ENCODE data around the gene PVR.
"Not testable (repeated sequence)": the region's sequence is repeated elsewhere in the genome, so short reads cannot be mapped to it uniquely, and the experiment has no call there.

The PVR gene, protein sequence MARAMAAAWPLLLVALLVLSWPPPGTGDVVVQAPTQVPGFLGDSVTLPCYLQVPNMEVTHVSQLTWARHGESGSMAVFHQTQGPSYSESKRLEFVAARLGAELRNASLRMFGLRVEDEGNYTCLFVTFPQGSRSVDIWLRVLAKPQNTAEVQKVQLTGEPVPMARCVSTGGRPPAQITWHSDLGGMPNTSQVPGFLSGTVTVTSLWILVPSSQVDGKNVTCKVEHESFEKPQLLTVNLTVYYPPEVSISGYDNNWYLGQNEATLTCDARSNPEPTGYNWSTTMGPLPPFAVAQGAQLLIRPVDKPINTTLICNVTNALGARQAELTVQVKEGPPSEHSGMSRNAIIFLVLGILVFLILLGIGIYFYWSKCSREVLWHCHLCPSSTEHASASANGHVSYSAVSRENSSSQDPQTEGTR

DNA sequence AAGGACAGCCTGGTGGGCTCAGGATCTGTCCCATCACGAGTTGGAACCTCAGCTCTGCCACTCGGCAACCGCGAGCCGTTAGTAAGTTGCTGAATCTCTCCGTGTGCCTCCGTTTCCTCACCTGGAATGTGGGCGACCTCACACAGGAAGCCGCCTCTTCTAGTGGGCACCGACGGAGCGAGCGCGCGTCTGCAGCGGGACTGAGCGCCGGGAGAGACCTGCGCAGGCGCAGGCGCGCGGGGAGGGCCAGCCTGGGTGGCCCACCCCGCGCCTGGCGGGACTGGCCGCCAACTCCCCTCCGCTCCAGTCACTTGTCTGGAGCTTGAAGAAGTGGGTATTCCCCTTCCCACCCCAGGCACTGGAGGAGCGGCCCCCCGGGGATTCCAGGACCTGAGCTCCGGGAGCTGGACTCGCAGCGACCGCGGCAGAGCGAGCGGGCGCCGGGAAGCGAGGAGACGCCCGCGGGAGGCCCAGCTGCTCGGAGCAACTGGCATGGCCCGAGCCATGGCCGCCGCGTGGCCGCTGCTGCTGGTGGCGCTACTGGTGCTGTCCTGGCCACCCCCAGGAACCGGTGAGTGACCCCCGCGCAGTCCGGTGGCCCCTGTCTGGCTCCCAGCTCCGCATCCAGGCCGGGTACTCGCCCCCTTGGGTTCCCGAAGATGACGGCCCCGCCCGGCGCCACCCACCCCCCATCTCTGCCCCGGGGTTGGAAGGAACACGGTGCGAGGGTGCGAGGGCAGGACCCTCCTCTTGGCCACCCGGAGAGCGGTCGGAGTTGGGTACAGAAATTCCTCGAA lies at the start of gene PVR:
Gene PVR, plus strand, starts transcription at position 306 of the 797 bp plus-strand sequence. Its CDS starts 187 bp downstream, at position 493.
- DNase-seq = peak; percentile 14 to 32

DNA sequence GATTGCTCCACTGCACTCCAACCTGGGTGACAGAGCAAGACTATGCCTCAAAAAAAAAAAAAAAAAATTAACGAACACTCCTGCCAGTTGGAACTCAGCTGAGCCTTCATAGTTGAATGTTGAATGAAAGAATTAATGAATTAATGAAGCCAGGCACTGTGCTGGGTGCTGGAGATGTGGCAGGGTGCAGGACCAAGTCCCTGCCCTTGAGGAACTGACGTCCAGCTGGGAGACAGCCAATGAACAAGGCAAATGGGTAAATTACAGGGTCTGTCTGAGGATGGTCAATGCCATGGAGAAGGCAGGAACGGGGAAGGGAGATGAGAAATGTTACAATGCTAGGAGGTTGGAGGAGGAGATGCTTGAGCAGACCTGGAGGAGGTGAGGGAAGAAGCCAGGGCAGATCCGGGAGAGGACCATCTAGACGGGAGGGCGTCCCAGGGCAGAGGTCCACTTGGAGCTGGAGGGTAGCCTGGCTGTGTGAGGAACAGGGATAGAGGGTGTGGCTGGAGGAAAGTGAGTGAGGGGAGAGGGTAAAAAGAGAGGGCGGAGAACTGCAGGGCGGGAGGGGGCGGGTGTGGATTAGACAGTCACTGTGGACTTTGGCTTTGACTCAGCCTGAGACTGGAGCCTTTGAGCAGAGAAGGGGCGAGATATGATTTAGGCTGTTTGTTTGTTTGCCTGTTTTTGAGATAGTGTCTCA lies 47.1 kb upstream of the PVR start:
- no peak for DNase-seq

DNA sequence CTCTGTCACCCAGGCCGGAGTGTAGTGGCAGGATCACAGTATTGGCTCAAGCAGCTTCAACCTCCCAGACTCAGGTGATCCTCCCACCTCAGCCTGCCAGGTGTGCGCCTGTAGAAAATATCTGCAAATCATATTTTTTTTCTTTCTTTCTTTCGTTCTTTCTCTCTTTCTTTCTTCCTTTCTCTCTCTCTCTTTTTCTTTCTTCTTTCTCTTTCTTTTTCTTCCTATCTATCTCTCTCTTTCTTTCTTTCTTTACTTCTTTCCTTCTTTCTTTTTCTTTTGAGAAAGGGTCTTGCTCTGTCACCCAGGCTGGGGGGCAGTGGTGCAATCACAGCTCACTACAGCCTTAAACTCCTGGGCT lies 46.6 kb upstream of the PVR start:
- no peak for DNase-seq

DNA sequence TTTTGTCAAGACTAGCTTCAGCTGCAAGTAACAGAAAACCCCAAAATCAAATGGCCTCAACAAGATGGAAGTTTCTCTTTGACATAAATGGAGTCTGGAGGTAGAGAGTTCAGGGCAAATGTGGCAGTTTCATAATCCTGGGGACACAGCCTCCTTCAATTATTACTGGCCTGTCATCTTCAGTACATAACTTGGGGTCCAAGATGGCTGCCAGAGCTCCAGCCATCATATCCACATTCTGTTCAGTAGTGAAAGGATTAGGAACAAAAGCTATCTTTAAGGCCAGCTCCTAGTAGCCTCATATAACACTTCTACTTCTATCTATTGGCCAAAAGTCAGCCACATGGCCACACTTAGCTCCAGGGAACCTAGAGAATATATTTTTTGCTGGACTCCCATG lies 45.4 kb upstream of the PVR start:
- DNase-seq = no peak

DNA sequence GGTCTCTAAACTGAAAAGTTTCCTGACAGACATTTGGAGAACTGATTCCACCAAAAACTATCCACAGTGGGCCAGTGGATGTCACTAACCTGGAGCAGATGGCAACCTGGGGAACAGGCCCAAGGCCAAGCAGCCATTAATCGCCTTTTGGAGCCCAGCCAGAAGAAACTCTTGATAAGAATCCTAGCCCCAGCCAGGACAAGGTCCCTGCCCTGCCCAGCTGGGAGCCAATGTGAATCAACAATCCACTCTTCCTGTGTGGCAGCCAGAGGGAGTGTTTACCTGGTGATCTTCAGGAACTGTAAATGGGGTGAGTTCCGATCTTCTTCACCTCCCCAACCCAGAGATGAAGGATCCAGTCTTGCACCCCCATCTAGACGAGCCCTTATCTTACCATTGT lies 44.8 kb upstream of the PVR start:
- no peak for DNase-seq

DNA sequence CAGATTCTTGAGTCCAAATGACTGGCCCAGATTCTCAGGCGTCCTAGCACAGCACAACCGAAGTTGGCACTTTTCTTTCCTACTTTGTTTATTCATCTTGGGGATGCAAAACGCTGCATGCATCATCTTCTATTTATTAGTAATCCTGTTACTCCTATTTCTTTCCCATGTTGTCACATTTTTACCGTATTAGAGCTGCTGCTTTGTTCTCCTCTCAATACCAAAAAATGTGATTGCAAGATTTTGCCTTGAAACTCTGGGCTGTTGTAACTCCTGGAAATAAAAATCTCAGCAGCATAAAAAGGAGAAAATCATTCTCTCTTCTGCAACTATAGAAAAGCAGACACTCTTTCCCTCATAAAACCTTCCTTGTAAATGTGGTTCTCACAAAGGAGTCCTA lies 43.2 kb upstream of the PVR start:
- DNase-seq = no peak

DNA sequence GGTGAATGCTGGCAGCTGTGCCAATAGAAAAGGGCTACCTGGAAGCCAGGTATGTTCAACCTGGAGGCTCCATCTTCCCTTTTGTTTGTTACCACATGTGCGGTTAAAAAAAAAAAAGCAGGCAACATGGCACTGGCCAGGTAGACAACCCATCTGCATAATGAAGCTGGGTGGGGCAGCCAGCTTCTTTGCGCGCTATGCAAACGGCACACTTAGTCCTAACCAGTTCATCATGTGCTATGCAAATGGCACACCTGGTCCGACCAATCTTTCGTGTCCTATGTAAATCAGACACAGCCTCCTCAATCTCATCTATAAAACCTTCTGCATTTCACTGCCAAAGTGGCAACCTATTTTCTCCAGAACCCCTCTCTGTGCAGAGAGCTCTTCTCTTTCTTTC lies 41.6 kb upstream of the PVR start:
- no peak for DNase-seq

DNA sequence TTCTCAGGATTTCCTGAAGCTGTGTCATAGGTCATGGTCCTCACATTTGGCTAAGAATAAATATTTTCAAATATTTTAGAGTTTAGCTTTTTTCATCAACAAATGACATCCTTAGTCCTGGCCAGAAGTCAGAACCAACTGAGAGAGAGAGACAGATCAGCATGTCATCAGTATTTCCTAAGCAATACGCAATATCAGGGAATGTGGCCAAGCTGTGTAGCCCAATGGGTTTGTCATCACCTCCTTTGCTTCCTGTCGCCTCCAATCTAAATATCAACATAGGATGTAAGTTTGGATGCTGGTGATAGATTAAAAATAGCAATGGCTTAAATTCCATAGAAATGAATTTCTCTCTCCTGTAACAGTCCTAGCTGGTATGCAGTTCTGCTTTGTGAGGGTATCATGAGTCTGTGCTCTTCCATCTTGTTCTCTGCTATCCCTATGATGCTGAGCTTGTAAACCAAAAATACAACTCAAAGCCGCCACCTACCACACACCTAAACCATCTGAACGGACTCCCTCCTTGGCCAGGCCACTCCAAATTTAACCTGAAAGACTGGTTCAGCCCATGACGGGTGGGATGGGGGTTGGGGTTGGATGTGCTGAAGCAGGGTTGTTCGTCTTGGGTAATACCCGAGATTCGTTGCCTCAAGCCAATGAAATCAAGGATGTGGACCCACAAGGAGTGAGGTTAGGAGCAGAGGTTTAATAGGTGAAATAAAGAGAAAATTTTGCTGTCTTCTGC lies 40.3 kb upstream of the PVR start:
- no peak for DNase-seq

DNA sequence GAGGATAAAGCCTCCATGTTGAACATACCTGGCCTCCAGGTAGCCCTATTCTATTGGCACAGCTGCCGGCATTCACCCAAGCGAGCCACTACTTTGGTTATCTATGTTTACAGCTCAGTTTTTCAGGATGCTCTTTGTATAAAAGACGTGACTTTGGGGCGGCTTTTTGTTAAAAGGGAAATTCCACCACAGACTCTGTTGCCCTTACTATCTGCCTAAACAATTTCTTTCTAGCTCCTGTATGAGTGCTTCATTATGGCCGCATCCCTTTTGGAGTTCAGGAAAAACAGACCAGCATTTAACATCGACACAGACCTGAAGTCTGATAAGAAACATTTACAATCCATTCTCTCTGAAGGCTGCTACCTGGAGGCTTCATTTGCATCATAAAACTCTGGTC lies 39.5 kb upstream of the PVR start:
- DNase-seq = no peak

DNA sequence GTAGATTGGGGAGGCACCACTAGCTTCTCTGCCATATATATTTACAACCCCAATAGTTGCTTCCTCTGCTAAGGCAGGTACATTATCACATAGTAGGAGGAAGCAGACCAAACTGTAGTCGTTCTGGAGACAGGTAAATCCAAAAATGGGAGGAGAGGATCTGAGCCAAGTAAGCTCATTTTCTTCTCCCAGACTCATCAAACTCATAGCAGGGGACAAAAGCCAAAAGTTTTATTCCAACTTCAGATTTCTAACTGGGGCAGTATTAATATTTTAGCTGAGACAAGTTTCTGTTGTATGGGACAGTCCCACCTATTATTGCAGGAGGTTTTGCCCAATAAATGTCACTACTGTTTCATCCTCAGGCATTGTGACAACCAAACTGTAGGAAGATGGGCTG lies 38.2 kb upstream of the PVR start:
- DNase-seq = no peak

DNA sequence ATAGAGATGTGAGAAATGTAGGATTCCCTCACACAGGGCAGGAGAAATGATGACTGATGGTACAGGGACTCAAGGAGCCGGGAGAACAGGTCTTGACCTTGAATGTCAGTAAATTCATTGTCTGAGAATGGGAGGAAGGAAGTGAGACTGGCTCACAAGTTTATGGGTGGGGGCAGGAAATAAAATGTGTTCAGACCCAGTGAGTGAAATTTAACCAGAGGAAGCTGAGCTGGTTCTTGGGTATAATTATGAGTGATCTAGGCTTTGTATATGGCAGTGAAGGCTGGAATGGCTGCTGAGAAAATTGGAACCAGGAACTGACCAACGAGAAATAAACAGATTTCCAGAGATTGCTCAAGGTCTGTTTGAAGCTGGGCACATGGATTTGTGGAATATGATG lies 36.7 kb upstream of the PVR start:
- no peak for DNase-seq

DNA sequence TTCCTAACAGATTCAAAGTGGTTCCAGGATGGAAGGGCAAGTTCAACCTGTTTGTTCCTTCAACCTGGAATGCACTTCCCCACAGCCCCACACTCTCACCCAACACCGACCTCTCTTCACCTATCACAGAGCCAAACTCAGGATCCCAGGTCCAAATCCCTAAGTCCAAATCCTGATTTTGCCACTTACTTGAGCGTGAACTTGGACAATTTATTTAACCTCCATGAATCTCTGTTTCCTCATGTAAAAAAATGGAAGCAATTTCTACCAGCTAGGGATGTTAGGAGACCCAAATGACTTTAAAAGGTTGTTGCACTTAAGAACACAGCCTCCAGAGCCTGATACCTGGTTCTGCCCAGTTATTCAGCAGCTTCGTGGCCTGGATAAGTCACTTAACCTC lies 35.8 kb upstream of the PVR start:
- no peak for DNase-seq

DNA sequence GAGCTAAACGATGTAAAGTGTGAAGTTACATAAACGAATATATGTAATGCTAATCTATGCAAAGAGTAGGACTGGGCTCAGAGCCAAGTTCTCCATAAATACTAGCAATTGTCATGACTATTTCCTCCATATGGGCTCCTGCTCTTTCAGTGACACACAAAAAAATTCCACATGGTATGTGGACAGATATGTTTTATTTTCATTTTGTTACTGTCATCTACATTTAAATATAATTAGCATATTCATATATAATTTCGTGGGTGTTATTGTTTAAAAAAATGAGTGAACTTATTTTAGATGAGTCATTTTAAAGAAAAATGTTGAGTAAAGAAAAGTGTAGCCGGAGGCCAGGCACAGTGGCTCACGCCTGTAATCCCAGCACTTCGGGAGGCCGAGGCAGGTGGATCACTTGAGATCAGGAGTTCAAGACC lies 35.3 kb upstream of the PVR start:
- DNase-seq = no peak

DNA sequence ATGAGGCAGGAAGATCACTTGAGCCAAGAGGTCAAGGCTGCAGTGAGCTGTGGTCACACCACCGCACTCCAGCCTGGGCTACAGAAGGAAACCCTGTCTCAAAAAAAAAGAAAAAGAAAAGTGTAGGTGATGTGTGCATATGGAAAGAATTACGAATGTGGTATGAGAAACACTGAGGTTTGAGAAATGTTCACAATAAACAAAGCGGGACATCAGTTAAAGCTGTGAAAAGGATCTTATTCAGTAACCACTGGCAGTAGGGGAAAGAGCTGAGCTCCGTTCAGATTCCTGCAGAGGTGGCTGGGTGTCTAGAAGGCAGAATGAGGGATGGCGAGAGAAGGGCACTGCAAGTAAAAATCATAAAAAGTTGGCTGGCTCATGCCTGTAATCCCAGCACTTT lies 34.5 kb upstream of the PVR start:
- no peak for DNase-seq

DNA sequence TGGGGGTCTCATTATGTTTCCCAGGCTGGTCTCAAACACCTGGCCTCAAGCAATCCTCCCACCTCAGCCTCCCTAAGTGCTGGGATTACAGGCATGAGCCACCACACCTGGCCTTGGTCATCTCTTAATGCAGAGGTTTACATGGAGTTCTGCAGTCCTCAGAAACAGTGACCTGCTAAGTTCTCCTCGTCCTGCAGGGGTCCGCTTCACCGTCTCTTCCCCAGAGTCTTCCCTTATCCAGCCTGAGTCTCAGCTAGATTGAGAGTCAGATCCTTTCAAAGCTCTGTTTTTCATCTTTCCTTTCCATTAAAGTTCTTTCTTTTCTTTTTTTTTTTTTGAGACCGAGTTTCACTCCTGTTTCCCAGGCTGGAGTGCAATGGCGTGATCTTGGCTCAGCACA lies 33.2 kb upstream of the PVR start:
- not testable (repeated sequence) for DNase-seq

DNA sequence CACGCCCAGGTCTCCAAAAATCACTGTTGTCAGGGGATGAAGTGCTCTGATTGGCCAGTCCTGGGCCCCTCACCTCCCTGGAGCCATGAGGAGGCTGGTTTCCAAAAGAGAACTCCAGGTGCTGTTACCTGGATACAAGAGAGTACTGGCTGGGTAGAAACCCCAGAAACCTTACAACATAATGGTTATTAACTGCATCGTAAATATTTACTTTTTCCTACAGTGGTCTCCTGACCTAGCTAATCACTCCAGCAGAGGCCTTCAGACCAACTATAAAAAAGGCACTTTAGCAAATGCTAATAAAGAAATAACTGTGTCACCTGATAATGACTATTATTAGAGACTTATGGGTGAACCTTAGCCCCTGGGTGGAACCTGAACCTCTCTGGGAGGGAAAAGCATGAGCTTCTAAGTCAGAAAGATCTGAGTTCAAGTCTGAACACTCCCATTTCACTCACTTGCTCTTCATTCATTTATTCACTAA lies 31.9 kb upstream of the PVR start:
- no peak for DNase-seq

DNA sequence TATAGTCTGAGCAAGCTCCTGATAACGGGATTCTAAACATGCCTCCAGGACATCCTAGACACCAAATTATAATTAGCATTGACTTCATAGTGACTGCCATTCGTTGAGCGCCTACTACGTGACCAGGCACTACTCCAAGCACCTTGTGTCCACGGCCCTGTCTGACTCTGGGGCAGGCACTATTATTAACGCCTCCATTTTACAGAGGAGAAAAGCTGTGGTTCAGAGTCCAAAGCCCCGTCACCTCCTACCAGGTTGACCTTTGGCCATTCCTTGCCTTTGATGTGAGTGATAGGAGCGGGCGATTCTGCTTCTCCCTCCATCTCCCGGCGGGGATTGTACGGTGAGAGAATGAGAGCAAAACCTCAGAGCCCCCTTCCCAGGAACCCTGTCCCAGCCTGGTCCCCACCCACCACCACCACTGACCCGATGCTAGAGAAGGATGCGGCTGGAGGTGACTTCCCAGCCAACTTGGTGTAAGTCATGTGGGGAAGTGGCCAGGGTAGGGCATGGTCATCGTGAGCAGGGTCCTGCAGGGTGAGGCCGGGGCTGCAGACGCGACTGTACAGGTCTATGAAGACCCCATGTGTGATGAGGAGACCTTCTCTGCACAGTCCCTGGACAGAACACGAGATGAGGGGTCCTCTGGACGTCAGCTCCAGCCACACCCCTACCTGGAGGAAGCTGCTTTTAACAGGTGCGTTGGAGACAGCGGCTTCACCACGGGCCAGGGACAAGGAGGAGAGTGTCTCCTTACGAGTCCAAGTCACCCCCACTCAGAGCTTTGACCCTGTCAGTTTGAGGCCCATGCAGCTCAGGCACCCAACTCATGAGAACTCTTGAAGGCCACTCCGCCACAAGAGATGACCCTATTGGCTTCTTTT lies 30.2 kb upstream of the PVR start, which contains the start of gene IGSF23:
Gene IGSF23, plus strand, starts transcription at position 269 of the 884 bp plus-strand sequence. Its CDS starts 83 bp downstream, at position 352.
- no peak for DNase-seq

DNA sequence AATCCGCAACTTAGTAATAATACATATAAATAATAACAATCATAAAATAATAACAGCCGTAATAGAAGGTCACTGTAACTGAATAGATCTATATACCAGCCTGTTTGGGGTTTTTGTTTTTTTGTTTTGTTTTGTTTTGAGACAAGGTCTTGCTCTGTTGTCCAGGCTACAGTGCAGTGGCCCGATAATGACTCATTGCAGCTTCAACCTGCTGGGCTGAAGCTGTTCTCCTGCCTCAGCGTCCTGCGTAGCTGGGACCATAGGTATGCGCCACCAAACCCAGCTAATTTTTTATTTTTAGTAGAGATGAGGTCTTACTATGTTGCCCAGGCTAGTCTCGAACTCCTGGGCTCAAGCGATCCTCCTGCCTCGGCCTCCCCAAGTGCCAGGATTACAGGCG lies 29.4 kb upstream of the PVR start:
- DNase-seq = no peak

DNA sequence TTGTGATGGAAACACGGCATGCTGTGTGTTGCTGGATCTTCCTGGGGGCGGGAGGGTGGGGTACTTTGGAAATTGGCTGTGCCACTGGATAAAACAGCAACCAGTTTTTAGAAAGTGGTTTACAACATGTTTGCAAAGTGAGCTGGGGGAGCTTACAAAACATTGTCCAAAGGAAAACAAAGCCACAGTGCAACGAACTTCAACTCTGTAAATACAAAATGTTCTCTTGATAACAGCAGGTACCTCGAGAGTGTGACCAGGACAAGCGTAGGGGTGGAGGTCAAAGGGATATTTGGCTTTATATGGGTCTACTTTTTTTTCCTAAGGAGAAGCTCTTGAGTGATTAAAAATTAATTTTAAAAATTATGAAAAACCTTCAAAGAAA lies 27.9 kb upstream of the PVR start:
- DNase-seq = no peak

DNA sequence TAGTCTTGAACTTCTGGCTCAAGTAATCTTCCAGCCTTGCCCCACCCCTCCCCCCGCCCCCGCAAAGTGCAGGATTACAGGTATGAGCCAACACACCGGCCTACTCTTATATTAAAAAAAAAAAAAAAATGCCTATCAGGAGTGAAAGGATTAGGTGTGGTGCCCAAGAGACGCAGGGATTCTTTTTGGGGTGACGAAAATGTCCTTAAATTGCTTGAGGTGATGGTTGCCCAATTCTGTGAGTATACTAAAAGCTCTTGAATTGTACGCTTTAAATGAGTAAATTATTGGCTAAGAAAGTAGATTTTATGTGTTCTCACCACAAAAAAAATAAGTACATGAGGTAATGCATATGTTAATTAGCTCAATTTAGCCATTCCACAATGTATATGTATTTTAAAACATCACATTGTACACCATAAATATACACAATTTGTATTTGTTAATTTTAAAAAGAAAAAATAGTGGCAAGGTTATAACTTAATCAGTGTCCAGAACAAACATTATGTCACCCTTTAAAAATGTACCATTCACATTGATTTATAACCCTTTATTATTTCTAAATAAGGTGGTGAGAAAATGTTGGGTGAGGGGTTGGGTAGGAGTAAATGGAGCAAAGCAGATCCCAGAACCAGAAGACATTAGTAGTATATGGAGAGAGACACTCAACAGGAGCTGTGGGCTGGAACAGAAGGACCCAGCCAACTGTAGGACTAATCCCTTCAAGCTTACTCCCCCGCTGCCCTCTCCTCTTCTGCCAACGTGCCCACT lies 26.4 kb upstream of the PVR start:
- no peak for DNase-seq
